GM12864 (cell line): ENCODE data around the gene CCDC150.

Experiments used
- DNase-seq: peaks from one replicate; pipeline ENCODE4 v3.0.0-alpha.2; 2011; ENCODE audit warnings: low read depth
- H3K4me3 ChIP-seq: 2 replicates; pipeline ENCODE4 v1.5.1; 2011; ENCODE audit warnings: mild to moderate bottlenecking, low read depth, low read length, control low read depth
- TF ChIP-seq, protein P1 (sequence below): IDR thresholded peaks from 2 replicates; pipeline ENCODE4 v1.5.1; 2011; ENCODE audit warnings: low read depth, mild to moderate bottlenecking, moderate library complexity, low read length, control low read depth, inconsistent platforms; ENCODE audit errors: missing control alignments

The CCDC150 gene

DNA sequence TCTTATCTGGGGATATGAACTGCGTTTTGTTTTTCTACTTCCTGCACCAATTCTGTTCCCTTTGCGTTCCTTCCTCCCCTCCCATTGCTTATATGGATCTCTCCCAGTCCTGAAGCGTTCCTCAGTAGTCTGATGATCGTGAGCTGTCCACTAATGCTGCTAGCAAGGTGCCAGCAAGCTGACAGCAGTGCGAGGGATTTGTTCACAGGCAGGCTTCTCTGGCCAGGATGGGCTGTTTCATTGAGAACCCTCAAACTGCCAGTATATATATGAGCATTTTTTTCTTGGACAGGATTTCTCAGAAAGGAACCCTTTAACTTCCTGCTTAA is 119.8 kb downstream of the CCDC150 start:
- TF ChIP-seq, protein P1, sequence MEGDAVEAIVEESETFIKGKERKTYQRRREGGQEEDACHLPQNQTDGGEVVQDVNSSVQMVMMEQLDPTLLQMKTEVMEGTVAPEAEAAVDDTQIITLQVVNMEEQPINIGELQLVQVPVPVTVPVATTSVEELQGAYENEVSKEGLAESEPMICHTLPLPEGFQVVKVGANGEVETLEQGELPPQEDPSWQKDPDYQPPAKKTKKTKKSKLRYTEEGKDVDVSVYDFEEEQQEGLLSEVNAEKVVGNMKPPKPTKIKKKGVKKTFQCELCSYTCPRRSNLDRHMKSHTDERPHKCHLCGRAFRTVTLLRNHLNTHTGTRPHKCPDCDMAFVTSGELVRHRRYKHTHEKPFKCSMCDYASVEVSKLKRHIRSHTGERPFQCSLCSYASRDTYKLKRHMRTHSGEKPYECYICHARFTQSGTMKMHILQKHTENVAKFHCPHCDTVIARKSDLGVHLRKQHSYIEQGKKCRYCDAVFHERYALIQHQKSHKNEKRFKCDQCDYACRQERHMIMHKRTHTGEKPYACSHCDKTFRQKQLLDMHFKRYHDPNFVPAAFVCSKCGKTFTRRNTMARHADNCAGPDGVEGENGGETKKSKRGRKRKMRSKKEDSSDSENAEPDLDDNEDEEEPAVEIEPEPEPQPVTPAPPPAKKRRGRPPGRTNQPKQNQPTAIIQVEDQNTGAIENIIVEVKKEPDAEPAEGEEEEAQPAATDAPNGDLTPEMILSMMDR, result no peak
- DNase-seq, result no peak

GRCh38 chr2:196767101-196767500 is 127.6 kb downstream of the CCDC150 start:
- TF ChIP-seq, protein P1, result no peak
- no peak for DNase-seq
- H3K4me3 ChIP-seq, result no peak overlapping the region

More for the DNA sequence above, 119.8 kb downstream of the CCDC150 start:
- no peak overlapping the region for H3K4me3 ChIP-seq
